Epithelial cell of umbilical artery (primary cell): ENCODE data around the gene C5orf24. TPM values are rescaled to one million over a fixed set of nuclear protein-coding genes. Genes with fewer than 3 reads are reported as not detected.

Experiments used
- total RNA-seq: library from RNA; depleted of rRNA; stranded (reverse); fragments of >200 nt; gene quantifications from 2 replicates; pipeline ENCODE4 v1.2.3, GENCODE V29; 2014

C5orf24 gene
- total RNA-seq = 40.3 and 48.9 TPM in 2 replicates

DNA sequence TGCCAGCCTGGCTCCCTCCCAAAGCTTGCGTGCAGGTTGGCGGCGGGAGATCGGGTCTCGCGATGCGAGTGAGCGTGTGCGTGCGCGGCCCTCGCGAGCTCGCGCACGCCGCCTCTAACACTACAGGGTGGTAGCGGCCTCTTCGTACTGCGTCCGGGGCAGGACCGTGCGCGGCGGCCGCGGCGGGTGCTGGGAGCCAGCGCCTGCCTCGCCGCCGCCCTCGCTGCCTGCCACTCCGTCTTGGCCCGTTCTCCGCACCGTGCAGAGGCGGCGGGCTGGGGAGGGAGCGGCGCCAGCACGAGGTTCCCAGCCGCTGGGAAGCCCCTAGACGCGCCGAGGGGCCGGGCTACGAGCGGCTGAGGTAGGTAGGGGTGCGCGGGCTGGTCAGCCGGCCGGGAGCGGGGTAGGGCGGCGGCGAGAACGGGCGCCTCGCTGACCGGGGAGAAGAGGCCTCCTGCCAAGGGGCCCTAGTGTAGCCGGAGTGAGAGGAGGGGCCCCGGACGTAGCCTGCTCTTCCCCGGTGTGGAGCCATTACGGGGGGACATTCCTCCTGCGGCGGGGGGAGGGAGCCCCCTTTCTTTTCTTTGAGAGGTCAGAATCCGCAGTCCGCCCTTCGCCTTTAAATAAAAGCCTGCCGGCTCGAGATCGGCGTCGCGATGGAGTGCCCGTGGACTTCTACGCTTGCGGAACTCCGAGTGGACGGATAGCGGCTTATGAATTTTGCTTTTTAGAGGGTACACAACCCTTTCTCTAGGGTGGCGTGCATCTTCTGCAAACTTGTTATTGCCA is at the start of gene C5orf24:
C5orf24 (plus strand) TSS at position 117 of the 789 bp plus-strand sequence. CDS start 8,933 bp downstream, outside the sequence.

DNA sequence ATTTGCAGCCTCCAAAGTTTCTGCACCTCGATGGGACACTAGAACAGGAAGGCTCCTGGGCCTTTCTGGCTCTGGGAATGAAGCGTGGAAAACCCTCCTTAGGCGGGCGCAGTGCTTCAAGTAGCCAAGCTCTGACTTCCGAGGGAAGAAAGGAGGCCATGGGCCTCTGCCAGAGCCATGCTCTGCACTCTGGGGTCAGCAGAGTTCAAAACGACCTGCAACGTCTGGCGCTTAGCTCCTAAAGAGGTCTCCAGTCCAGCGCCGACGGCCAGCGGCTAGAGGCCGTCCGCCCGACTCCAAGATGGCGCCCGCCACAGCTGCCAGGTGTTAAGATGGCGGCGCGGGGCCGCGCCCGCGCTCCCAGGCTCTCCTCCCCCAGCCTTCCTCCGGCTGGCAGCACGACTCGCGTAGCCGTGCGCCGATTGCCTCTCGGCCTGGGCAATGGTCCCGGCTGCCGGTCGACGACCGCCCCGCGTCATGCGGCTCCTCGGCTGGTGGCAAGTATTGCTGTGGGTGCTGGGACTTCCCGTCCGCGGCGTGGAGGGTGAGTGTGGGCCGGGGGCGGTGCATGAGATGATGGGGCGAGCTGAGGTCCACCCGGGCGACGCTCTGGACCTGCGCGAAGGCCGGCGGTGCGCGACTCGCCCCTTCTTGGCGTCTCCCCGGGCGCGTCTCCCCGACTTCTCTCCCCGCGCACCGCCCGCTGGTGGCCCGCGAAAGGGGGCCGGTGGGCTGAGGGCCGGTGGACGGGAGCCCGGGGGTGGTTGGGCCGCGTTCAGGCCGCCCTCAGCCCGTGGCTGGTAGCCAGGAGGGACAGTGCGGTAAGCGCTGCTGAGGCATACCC is 28.4 kb downstream of the C5orf24 start, which contains the start of gene TXNDC15:
TXNDC15 (plus strand) TSS at position 385 of the 844 bp plus-strand sequence; CDS start at position 442, 57 bp downstream.

DNA sequence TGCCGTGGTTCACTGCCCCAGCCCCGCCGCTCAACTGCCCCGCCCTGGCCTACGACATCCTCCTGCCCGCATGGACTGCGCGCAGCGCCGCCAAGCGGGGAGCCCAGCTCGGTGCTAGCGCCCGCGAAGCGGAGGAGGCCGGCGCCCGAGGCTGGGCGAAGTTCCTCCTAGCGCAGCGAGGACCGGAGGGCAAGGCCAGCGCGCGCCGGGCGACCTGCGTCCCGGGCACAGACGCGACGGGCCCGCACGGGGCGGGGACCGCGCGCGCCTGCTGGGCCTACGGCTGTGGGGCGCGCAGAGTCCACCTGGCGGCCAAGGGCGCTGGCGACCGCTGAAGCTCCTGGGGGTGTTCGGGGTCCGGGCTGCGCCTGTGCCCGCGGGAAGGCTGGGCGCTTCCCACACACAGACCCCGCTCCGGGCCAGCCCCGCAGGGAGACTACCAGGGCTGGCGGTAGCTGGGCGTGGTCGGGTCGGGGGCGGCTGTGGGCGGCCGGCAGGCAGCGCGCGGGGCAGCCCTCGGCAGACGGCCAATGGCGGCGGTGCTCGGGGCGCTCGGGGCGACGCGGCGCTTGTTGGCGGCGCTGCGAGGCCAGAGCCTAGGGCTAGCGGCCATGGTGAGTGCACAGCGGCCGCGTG is 59.0 kb downstream of the C5orf24 start, which contains the start of gene PCBD2:
PCBD2 (plus strand) TSS at position 522 of the 636 bp plus-strand sequence; CDS start at position 531, 9 bp downstream.

Other genes starting within 250 kb of the C5orf24 start
- gene SAR1B, start 213.1 kb upstream of the C5orf24 start, total RNA-seq = 41.9 and 105 TPM in 2 replicates
- gene SEC24A, start 197.2 kb upstream of the C5orf24 start, total RNA-seq = 15.3 and 20.8 TPM in 2 replicates
- gene CAMLG, start 107.4 kb upstream of the C5orf24 start, total RNA-seq = 41.3 and 46.0 TPM in 2 replicates
- 21.7 and 24.7 TPM in 2 replicates for gene DDX46, start 87.2 kb upstream of the C5orf24 start, total RNA-seq
- 106 and 165 TPM in 2 replicates for gene TXNDC15, start 28.4 kb downstream of the C5orf24 start, total RNA-seq
- 3.9 and 5.8 TPM in 2 replicates for gene PCBD2, start 59.2 kb downstream of the C5orf24 start, total RNA-seq
- not detected in 2 replicates for gene CATSPER3, start 121.9 kb downstream of the C5orf24 start, total RNA-seq
- gene PITX1, start 188.3 kb downstream of the C5orf24 start, total RNA-seq = 0.15 and 0.32 TPM in 2 replicates